NCI-H1417 treated with DMSO at 0.1 percent for 48 hours (cell line): Measurements from ENCODE around the gene LRRC71.

Source experiments
- DNase-seq: peaks from one replicate; lab custom pipeline; 2025; lab: John Stamatoyannopoulos, UW

The LRRC71 gene

DNA sequence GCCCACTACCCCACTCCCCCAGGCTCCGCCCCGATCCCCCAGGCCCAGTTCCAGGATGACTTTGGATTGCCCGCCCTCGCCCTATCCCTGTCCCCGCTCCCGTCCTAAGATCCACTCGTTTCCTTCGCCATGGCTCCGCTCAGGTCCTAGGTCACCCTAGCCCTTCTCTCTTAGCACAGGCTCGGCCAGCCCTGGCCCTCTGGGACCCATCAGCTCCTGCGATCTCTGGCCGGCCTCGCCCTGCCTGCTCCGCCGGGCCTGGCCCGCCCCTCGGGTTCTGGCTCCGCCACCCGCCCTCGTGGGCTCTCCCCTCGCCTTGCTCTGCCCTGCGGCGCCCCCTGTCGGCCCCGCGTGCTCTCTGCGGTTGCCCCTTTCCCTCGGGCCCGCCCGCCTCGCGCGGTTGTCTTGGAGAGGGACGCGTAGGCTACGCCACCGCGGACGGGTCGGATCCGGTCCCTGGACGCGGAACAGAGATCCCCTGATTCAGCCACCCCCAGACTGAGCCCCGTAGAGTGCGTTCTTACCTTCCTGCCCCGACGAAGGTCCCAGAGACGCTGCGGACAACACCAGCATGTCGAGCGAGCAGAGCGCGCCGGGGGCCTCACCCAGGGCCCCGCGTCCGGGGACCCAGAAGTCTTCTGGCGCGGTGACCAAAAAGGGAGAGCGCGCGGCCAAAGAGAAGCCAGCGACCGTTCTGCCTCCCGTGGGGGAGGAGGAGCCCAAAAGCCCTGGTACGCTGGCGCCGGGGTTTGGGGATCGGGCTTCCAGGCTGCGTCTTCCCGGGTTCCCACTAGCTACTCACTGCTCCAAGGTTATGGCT is at the start of gene LRRC71:
LRRC71 (plus strand) TSS at position 400 of the 820 bp plus-strand sequence; CDS start at position 572, 172 bp downstream.
- no peak for DNase-seq

DNA sequence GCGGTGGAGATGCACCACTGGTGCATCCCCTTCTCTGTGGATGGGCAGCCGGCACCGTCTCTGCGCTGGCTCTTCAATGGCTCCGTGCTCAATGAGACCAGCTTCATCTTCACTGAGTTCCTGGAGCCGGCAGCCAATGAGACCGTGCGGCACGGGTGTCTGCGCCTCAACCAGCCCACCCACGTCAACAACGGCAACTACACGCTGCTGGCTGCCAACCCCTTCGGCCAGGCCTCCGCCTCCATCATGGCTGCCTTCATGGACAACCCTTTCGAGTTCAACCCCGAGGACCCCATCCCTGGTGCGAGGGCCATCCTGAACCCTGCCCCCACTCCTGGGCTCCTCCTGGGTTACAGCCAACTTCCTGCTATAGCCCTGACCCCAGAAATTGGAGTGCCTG is 46.8 kb upstream of the LRRC71 start:
- no peak for DNase-seq

DNA sequence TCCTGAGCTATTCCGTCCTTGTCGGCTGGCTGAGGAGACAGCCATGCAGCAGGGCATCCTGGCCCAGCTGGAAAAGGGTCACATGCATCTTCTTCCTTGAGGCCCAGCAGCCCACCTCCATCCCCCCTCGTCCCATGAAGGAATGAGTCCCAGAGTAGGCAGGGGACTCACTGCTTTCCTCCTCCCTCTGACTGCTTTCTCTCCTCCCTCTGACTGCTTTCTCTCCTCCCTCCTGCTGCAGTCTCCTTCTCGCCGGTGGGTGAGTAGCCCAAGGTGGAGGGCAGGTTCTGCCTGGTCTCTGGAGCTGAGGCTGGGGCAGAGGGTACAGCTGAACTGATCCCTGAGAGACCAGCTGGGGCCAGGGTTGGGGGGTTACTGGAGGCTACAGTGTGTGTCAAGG is 46.3 kb upstream of the LRRC71 start:
- no peak for DNase-seq

DNA sequence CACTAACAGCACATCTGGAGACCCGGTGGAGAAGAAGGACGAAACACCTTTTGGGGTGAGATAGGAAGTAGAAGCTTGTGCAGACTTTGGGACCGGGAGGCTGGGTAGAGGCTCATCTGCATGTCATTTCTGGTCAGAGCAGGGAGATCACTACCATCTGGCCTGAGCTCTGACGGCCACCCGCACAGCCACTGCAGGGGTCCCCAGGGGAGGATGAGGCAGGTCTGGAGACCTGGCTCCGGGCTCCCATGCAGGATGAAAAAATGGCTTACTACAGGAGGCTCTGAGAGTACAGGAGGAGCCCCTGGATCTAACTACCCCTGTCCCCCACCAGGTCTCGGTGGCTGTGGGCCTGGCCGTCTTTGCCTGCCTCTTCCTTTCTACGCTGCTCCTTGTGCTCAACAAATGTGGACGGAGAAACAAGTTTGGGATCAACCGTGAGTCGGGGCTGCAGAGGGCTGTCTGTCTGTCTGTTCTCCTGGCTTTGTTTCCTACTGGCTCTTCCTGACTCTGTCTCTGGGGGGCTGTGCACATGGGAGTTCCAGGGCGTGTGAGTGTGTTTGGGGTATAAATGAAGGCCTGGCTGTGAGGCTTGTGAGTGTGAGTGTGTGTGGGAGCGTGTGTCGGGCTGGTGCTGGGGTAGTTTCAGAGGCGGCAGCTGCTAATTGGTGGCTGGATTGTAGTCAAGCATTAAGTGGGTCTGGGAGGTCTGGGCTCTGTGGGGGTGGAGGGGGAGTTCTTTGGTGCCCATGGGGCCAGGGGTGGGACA is 45.7 kb upstream of the LRRC71 start:
- DNase-seq: no peak

DNA sequence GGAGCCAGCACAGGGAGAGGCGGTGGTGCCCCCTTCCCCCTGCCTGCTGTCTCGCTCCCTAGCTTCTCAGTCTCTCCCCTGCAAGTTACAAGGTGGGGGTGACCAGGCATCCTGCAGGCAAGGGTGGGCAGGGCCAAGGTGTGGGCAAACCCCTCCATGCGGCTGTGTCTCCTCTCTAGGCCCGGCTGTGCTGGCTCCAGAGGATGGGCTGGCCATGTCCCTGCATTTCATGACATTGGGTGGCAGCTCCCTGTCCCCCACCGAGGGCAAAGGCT is 45.2 kb upstream of the LRRC71 start:
- no peak for DNase-seq

DNA sequence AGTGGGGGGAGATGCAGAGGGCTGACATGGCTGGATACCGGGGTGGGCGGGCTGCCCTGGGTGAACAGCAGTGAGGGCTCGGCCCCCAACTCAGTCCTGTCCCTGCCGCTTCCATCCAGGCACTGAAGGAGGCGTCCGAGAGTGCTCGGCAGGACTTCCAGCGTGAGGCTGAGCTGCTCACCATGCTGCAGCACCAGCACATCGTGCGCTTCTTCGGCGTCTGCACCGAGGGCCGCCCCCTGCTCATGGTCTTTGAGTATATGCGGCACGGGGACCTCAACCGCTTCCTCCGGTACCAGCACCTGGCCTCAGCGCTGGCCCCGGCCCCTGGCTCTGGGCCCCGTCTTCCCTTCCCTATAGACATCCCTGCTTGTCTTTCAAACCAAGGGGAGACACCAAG is 44.2 kb upstream of the LRRC71 start:
- DNase-seq: no peak

DNA sequence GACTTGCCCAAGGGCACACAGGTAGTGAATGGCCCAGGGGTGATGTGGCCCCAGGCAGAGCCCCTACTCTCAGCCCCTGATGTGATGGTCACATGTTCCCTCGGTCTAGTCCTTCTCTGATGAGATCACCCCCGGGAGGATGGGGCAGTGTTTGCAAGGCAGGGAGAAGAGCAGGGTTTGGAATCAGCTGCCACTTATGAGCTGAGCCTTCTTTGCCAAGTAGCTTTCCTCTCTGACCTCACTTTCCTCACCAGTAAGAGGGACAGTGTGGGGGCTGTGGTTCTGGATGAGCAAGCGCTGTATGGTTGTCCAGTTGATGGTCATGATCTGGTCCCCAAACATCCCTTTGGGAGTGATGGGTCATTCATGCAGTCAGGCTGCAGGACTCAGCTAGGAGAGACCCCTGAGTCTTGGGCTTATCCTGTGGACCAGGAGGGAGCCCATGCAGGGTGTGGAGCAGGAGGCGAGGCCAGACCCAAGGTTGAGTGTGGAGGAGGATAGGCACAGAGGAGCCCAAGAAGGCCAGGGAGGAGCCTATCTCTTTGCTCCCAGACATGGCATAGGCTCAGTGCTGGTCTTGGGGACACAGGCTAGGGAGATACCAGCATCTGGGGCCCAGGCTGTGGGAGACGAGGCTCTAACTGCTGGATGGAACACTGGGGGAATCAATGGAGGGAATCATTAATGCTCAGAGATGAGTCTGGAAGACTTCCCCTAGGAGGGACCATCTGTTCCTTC is 42.8 kb upstream of the LRRC71 start:
- DNase-seq: no peak

DNA sequence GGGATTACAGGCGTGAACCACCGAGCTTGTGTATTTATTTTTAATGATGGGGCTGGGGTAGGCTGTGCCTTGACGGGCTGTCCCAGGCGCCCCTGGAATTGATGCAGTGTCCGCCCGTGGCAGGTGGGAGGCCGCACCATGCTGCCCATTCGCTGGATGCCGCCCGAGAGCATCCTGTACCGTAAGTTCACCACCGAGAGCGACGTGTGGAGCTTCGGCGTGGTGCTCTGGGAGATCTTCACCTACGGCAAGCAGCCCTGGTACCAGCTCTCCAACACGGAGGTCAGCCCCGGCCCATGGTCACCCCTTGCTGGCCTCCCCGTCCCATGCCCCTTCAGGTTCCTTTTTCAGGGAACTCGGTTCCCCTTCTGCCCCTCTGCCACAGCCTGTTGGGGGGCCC is 40.6 kb upstream of the LRRC71 start:
- DNase-seq: no peak

DNA sequence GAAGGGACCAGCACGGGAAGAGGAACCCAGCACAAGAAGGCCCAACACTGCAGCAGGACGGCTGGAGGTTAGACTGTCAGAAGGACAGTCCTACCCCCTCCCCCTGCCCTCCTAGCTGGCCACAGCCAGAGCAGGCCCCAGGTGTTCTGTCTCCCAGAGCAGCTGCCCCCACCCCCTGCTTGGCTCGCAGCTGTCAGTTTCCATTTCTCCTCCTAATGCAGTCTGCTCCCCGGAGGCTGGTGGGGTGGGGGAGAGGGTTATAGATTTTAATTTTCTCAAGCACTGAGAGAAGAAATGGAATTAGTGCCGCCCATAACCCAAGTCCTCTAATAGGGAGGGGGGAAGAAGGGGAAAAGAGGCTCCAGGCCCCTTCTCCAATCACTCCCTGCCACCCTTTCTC is 40.0 kb upstream of the LRRC71 start:
- no peak for DNase-seq

DNA sequence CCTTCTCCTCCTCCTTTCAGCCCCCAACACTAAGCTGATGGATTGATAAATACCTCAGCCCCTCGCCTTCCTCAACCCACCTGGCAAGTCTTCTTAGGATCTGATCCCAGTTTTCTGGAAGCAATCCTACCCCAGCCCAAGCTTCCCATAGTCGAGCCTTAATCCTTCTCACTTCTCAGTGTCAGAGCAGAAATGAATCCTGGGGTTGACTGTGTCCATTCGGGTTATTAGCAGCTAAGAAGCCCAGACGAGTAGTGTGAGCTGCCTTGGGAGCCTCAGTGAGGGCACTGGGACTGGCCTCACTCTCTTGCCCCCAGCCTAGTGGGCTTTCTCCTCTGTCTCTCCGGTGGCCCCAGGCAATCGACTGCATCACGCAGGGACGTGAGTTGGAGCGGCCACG is 39.3 kb upstream of the LRRC71 start:
- DNase-seq: no peak

DNA sequence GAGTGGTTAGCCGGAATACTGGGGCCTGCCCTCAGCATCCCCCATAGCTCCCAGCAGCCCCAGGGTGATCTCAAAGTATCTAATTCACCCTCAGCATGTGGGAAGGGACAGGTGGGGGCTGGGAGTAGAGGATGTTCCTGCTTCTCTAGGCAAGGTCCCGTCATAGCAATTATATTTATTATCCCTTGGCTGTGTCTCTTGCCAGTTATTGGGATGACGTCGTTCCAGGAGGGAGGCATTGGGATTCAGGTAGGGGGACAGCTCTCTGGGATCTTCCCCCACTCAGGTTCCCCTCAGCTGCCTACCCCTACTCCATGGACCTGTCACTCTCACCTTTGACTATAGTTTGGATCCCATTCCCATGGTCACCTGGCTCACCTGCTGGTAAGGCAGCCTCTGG is 38.8 kb upstream of the LRRC71 start:
- no peak for DNase-seq

DNA sequence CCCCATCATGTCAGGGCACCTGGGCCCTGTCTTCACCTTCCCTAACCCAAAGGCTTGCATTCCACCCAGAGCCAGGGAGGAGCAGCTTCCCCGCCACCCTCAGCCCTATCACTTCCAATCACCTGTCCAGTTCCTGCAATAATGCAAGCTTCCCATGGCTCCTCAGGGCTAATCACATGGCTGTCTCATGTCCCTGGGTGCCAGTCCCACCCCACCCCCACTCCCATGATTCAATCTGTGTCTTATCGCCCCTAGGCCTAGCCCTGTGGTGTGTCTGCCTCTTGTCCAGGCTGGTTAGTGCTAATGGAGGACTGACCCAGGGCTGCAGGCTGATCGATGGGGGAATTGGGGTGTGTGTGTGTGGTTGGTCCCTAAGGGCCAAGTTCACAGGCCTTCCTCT is 37.9 kb upstream of the LRRC71 start:
- DNase-seq: no peak

DNA sequence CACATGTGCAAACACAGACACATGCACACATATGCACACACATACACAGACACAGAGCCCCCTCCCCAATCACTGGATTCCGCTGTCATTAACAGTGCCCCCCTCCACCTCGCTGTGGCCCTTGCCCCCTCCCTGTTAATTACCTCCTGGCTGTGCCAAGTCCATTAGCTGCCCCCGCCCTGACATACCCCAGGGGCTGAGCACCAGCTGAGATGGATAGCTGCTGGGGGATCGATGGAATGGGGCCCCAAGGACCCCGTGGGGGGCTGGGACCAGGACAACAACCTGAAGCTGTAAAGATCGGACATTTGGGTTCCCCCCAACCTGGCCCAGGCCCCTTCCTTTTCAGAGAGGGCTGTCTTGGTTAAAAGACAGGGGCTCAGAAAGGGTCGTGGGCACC is 36.5 kb upstream of the LRRC71 start:
- no peak for DNase-seq

DNA sequence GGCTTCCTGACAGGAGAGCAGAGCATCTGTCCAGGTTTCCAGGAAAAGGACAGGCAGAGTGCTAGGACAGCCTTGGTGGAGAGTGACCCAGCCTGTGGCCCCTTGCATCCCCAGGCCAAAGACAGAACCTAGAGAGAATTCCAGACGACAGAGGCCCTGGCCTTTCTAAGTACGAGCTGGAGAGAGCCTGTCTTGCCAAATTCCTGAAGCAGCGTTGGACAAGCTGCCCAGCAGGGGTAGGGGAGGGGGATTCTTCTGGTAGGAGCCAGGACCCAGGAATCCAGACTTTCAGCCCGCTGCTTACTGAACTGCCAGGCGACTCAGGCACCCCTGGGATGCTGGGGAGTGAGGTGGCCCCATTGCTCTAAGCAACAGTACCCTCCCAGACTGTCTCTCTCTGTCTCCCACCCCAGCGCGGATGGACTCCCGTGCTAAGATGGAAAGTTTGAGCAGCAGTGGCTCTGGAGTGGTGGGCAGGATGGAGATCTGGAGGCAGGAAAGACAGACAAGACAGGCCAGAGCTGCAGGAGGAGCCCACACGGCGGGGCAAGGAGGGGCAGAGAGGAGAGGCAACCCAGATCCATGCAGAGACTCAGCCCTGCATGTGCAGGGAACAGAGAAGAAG is 35.8 kb upstream of the LRRC71 start:
- DNase-seq: no peak

DNA sequence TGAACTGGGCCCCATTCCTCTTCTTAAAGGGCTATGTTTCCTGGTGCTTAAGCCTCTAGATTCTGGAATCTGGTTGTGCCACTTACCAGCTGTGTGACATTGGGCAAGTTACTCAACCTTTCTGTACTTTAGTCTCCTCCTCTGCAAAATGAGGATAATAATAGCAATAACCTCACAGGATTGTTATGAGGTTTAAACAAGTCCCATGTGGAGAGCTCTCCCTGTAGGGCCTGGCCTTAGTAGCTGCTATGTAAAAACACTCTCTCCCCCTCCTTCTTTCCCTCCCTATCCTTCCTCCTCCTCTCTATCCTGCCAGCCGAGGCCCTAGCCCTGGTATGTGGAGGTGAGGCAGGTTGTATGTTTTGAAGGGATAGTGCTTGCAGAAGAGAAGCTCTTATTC is 35.1 kb upstream of the LRRC71 start:
- DNase-seq: no peak

DNA sequence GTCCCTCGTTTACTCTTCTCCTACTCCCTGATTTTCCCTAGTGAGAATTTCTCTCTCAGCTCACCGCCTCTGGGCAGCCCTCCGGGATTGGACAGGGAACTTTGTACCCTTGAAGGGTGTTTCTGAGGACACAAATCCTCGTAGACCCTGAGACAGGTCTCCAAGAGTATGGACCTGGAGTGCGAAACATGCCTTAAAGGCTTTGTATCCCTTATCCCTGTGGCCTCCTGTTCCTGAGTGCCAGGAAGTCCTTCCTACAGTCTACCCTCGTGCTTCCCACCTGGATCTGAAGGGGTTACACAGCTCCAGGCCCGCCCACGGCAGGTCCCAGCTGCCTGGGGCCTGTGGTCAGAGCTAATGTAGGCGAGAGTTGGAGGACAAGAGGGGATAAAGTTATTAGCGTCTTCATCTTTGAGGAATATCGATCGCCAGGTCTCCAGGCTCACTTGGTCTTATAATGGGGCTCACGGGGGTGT is 34.5 kb upstream of the LRRC71 start:
- DNase-seq: no peak

DNA sequence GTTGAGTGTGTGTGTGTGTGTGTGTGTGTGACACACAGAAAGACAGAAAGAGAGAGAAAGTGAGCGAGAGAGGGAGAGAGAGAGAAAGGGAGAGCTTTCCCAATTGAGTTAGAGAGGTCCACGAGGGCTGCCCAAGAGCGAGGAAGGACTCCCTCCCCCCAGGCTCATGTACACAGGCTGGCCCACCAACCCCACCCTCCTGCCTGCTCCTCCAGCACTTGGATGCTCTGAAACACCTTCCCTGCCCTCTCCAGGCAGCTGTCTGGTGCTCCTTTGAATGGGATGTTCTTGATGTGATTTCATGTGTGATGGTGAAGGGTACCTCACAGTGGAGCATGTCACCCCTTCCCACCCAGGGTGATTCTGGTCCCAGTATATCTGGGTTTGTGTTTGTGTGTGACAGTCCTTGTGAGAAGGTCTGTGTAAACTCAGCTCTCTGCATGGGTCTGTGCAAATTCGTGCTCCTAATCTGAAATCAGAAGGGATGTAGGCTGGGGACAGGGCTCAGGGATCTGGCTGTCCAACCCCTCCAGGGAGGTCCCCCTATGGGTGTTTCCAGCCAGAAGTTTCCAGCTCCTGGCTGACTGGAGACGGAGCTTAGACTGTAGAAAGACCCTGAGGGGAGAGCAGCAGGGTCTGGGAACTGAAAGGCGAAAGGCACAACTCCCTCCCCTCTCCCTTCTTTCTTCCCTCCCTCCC is 33.7 kb upstream of the LRRC71 start:
- DNase-seq: no peak

DNA sequence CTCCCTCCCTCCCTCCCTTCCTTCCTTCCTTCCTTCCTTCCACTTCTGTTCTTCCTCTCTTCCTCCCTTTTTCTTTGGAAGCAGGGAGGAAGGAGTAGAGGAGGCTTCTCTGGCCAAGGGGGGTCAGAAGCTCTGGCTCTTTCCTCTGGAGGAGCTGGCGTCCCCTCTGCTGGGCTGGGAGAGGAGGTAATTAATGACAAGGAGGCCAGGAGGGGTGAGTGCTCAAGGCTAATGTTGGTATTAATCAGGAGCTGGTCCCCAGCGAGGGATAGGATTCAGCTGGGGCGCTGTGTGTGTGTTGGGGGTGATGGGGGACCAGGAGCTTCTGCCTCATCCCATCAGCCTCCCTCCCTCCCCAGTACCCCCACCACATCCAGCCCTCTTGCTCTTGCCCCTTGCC is 33.1 kb upstream of the LRRC71 start:
- DNase-seq: no peak

DNA sequence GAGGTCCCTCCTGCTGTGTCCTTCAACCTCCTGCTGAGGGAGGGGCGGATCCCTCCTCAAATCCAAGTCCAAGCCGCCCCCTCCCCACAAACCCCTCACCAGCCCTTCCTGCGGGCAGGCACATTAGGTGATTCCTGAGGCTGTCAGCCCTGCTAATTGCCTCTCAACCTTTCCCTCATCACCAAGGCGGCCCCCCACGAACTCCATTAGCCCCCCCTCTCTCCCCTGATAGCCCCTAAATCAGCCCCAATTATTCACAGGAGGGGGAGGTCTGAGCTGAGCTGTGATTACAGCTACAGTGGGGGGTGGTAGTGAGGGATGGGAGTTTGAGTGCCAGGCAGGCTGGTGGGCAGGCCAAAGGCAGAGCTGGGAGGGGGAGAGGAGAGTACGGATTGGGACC is 32.7 kb upstream of the LRRC71 start:
- no peak for DNase-seq

DNA sequence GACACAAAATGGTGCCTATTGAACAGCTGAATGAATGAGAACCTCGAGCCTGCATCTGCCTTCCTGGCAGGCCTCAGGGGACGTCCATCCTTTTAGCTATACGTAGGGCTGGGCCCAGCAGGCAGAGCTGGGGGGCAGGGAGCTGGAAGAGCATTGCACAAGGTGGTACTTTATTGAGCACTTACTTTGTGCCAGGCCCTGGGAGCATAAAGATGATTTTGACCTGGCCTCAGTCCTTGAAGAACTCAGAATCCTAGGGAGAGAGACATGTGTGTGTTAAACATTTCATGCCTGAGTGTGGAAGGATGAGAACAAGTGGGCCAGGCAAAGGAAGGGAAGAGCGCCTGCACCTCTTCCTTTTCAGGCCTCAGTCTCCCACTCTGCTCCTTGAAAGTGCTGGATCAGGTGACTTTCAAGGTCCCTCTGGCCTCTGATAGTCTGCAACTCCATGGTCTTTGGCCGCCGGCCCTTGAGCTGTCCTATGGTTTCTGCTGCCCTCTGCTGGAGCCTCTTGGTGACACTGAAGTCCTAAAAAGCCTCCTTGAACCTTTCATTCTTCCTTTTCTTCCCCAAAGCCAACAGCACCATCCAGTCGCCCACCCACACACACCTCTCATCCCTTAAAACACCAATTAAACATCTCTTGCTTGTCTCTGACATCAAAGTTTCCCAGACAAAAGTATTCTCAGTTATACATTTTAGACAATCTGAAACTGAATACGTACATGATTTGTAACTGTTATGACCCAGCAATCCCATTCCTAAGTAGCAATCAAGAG is 30.4 kb upstream of the LRRC71 start:
- DNase-seq: peak; percentile 15
